ENCODE data around the gene COL28A1.

DNA sequence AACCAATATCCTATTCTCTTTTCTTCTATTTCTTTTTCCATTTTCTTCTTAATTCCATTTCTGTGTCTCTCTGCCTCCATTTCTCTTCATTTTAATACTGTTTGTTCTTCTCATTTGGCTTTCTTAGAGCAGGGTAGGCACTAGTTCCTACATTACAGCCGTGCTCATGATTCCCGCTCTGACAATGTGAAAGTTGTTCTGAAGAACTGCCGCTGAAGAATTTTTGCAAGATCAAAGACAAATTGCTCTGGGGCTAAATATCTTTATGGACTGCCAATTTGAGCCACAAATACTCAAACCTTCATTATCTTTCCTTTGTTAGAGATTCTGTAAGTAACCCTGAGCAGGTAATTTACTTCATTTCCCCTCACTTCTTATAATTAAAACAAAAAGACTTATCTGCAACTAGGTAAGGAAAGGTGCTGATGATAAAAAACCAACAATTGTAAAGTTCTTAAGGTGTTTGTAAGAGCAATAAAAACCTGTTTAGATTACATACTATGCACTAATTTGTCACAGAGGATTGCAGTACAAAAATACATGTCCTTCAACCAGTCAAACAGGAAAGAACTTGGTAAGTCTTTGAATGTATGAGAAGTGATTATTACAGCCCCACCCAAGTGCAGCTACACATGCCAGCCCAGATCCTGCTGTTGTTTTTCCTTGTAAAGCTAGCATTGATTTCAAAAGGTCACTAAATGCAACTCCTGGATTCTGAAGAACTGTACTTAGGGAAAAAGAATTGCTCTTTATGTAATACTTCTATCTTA lies 127.5 kb downstream of the COL28A1 start:
- no peak for TF ChIP-seq POLR2A (IDR thresholded peaks at IDR 0.05)
- TF ChIP-seq, protein P1, sequence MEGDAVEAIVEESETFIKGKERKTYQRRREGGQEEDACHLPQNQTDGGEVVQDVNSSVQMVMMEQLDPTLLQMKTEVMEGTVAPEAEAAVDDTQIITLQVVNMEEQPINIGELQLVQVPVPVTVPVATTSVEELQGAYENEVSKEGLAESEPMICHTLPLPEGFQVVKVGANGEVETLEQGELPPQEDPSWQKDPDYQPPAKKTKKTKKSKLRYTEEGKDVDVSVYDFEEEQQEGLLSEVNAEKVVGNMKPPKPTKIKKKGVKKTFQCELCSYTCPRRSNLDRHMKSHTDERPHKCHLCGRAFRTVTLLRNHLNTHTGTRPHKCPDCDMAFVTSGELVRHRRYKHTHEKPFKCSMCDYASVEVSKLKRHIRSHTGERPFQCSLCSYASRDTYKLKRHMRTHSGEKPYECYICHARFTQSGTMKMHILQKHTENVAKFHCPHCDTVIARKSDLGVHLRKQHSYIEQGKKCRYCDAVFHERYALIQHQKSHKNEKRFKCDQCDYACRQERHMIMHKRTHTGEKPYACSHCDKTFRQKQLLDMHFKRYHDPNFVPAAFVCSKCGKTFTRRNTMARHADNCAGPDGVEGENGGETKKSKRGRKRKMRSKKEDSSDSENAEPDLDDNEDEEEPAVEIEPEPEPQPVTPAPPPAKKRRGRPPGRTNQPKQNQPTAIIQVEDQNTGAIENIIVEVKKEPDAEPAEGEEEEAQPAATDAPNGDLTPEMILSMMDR (IDR thresholded peaks at IDR 0.05) = no peak

Measured in prostate gland (tissue), 2 donors.